Mucosa of descending colon (tissue), 3 donors: ENCODE results near the gene RGS11. TPM values are rescaled to one million over a fixed set of nuclear protein-coding genes. Genes with fewer than 3 reads are reported as not detected.

Experiments
- ATAC-seq: fragments of 200-7000 bp; cut with Tn5 transposase; one replicate; pipeline ENCODE4 v1.9.1; 2020; ENCODE audit warnings: mild to moderate bottlenecking, moderate library complexity
- DNase-seq, 3 donors: peaks; one replicate each; pipeline ENCODE4 v3.0.0-alpha.2; 2020
- H3K36me3 ChIP-seq: fragments of 200-600 bp; one replicate; pipeline ENCODE4 v1.8.0; 2021; ENCODE audit warnings: low read depth, mild to moderate bottlenecking
- H3K4me1 ChIP-seq: fragments of 200-600 bp; one replicate; pipeline ENCODE4 v1.8.0; 2021; ENCODE audit warnings: low read depth, mild to moderate bottlenecking
- H3K4me3 ChIP-seq: fragments of 200-600 bp; one replicate; pipeline ENCODE4 v1.8.0; 2021; ENCODE audit warnings: mild to moderate bottlenecking
- H3K9me3 ChIP-seq: fragments of 200-600 bp; one replicate; pipeline ENCODE4 v1.8.0; 2021; ENCODE audit warnings: mild to moderate bottlenecking
- intact Hi-C, 2 donors: fragments of 100-400 bp; cut with DNase I in 1 of 2; cut with micrococcal nuclease in 1 of 2; formaldehyde crosslinking; loops; one replicate each; pipeline versions ENCODE4 v1.11.0 to v1.11.1; 2022; cut with DNase I, micrococcal nuclease
- total RNA-seq, 3 donors: library from RNA; stranded (reverse); fragmentation: NEBNext Ultra II Directional in 2 of 3; extraction: Animal tissue kit (Norgen Biotek cat#: 25700) in 2 of 3; gene quantifications; one replicate each; pipeline versions ENCODE4 v1.2.1 to v1.2.4, GENCODE V29; 2021 to 2023
- TF ChIP-seq, protein P1 (sequence below): fragments of 200-600 bp; IDR thresholded peaks from one replicate; pipeline ENCODE4 v1.8.0; 2022; ENCODE audit warnings: antibody characterized with exemption, mild to moderate bottlenecking
- donor health status: DM: no; HTN: no; CAD: no; lungs with moderate emphysema.
- donor health status: DM: no; HTN: no; CAD: no.
- donor health status: DM: no; HTN: yes; CAD: no.

RGS11 gene
- total RNA-seq, 3 donors from 2014 or later, result 2.6 to 10.0 (median 8.1) TPM

DNA sequence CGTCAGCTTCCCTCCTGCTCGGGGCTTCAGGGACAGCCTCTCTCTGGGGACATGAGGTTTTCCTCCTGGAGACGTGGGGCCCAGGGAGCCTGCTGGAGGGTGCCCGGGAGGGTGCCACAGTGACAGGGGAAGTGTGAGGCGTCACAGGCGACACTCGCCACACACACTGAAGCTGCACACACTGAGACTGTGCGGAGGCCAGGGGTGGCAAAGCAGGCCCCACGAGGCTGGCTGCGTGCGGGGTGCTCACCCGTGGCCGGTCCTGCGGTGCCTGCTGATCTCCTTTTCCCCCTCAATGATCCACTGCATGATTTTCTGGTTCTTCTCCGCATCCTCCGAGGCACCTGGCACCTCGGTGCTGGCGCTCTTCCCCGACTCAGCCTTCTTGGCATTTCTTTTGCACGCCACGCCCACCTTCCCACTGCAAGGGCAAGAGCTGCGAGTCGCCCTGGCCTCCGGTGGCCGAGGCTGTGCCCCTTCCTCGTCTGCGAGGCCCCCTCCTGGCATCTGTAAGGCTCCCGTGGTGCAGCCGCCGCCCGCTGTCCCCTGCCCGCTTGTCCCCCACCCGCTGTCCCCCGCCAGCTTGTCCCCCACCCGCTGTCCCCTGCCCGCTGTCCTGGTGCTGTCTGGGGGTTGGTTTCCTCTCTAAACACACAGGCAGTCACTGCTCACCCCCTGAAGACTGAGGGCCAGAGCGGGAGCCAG is 21.2 kb upstream of the RGS11 start:
- Histone ChIP-seq H3K4me1 (no peaks in the 10 kb centered on the region), H3K4me3 (no peak overlapping the region), H3K36me3 (no peaks in the 10 kb centered on the region), H3K9me3 (no peaks in the 10 kb centered on the region)
- DNase-seq, result no peak
- intact Hi-C loops, result no loop called here
- no peak for ATAC-seq
- TF ChIP-seq, protein P1, sequence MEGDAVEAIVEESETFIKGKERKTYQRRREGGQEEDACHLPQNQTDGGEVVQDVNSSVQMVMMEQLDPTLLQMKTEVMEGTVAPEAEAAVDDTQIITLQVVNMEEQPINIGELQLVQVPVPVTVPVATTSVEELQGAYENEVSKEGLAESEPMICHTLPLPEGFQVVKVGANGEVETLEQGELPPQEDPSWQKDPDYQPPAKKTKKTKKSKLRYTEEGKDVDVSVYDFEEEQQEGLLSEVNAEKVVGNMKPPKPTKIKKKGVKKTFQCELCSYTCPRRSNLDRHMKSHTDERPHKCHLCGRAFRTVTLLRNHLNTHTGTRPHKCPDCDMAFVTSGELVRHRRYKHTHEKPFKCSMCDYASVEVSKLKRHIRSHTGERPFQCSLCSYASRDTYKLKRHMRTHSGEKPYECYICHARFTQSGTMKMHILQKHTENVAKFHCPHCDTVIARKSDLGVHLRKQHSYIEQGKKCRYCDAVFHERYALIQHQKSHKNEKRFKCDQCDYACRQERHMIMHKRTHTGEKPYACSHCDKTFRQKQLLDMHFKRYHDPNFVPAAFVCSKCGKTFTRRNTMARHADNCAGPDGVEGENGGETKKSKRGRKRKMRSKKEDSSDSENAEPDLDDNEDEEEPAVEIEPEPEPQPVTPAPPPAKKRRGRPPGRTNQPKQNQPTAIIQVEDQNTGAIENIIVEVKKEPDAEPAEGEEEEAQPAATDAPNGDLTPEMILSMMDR, result no peak

DNA sequence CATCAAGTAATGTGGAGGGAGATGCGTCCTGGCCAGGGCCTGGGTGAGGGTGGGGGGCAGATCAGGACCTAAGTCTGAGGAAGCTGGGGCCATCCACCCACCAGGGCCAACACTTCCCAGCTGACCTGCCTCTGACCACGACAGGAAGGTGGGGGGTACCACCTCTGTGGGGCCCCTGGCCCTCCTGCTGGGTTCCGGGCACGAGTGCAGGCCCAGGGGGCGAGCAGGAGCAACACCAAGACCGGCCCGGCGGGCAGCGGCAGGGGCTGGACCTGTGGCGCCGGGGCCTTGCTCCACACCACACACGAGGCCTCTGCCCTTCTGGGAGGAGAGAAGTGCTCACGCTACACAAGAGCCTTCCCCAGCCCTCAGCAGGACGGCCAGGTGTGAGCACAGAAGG is 20.5 kb upstream of the RGS11 start:
- intact Hi-C loops, result no loop called here
- peak; percentile 10 for ATAC-seq

DNA sequence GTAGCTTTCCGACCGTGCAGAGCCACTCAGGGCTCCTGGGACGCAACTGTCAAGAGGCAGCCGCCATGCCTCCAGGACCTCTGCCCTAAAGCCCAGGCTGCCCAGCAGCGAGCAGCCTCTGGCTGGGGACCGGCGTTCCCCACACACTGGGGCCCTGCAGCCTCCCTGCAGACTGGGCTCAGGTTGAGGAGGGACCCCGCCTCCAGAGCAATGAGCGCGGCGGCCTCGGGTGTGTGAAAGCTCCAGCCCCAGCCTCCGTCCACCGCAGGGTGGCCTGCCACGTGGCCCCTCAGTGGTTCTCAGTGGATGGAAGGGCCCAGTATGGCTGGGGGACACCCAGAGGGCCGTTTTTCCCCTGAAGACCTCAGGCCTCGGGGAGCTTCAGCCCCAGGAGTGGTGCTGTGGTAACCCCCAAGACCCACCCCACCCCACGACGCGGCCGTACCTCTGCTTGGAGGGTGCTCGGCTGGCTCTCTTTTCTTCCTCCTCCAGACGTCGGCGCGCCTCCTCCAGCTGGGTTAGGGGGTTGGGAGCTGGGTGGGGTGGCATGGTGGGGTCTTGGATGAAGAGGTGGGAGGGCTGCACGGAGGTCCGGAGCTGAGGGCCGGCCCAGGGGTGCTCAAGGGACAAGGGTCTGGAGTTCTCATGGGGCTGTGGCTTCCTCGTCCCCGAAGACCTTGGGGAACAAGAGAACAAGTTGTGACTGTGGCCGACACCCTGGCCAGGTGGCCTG is 17.5 kb upstream of the RGS11 start:
- DNase-seq (no peak), ATAC-seq (no peak)
- no peaks in the 10 kb centered on the region for H3K36me3 ChIP-seq
- H3K4me1 ChIP-seq, result no peaks in the 10 kb centered on the region
- intact Hi-C loops, result no loop called here
- no peak overlapping the region for H3K4me3 ChIP-seq
- H3K9me3 ChIP-seq, result no peaks in the 10 kb centered on the region
- TF ChIP-seq, protein P1, result no peak

More for the DNA sequence above, 20.5 kb upstream of the RGS11 start:
- H3K9me3 ChIP-seq, result no peaks in the 10 kb centered on the region
- TF ChIP-seq, protein P1, result no peak
- no peaks in the 10 kb centered on the region for H3K4me1 ChIP-seq
- DNase-seq, result no peak
- H3K4me3 ChIP-seq, result no peak overlapping the region
- H3K36me3 ChIP-seq, result no peaks in the 10 kb centered on the region

DNA sequence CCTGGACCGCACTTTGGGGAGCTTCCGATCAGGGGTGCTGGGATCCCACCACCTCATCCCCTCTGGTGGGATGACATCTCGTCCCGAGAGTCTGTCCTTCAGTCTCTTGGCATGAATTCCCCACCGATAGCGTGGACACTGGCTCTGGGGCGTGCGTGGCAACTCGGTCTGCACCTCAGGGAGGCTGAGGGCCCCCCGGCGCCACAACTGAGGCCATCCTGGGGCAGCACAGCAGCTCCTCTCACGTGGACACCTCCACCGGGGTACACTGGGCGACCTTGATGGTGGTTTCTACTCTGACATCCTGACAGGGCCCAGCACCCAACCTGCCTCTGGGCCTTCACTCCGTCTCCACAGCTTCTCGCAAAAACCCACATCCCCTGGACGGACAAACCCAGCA is 15.8 kb upstream of the RGS11 start:
- intact Hi-C loops, result no loop called here
- ATAC-seq (no peak), DNase-seq (no peak)
- Histone ChIP-seq H3K9me3 (no peaks in the 10 kb centered on the region), H3K4me1 (no peaks in the 10 kb centered on the region), H3K36me3 (no peaks in the 10 kb centered on the region), H3K4me3 (no peak overlapping the region)
- TF ChIP-seq, protein P1, result no peak

DNA sequence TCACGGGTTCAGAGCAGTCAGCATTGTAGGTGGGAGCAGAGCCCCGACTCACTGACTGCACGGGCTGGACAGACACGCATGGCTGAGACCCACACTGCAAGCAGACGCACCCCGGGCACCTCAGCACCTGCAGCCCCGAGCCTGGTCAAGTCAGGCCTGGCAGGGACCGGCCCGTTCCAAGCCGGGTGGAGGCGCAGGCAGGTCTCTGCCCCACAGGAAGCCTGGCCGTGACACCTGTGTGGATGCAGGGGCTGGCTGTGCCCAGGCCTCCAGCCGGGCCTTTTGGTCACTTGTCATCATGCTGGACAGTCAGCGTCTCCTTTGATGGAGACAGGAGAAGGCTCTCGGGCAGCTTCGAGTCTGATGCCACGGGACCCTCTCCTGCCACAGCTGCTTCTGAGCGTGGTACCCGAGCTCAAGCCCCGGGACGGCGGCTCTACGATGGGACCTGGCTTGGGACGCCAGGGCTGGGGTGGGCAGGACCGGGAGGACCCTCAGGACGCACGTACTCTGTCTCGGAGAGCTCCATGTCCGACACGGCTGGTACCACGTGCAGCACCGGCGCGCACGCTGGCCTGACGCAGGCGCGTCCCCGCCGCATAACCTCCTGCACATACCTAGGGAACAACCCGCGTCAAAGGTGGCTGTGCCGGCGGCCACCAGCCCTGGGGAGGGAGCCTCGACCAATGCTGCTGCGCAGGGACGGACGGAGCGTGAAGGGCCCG is 15.1 kb upstream of the RGS11 start:
- Histone ChIP-seq H3K4me3 (no peak overlapping the region), H3K4me1 (no peaks in the 10 kb centered on the region), H3K36me3 (no peaks in the 10 kb centered on the region), H3K9me3 (no peaks in the 10 kb centered on the region)
- DNase-seq (no peak), ATAC-seq (no peak)
- intact Hi-C loops, result no loop called here
- TF ChIP-seq, protein P1, result no peak
